ENCODE data around the gene DNAI4.

DNA sequence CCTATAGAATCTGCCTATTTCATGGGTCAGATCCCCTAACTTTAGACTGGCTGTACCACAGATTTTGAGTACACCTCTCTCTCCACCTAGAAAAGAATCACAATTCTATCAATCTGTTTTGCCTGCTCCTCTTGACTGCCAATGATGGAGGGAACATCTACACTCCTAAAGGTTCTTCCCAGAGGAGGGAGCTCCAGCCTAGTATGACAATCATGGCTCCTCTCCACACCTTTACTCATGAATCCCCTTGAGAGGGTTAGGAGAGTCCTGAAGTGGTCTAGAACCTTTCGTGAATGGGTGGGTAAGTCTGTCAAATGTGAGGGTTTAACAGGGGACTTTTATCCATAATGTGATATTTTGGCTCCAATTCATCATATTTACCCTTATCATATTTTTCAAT, 48.0 kb downstream of the DNAI4 start:
- TF ChIP-seq ZNF274 (IDR thresholded peaks at IDR 0.05; ENCODE audit: low read depth, low read length) (no peak), YY1 (IDR thresholded peaks at IDR 0.05; ENCODE audit: insufficient read depth, insufficient read length) (no peak), SUZ12 (IDR thresholded peaks at IDR 0.05; ENCODE audit: extremely low read depth, insufficient read depth, insufficient read length) (no peak)

Data from NT2/D1 (cell line).